ENCODE data around the gene C1QL1. TPM values are rescaled to one million over a fixed set of nuclear protein-coding genes. Genes with fewer than 3 reads are reported as not detected.

Gene C1QL1
- total RNA-seq, 1 donor from 2014 or later, result 0.45 TPM

DNA sequence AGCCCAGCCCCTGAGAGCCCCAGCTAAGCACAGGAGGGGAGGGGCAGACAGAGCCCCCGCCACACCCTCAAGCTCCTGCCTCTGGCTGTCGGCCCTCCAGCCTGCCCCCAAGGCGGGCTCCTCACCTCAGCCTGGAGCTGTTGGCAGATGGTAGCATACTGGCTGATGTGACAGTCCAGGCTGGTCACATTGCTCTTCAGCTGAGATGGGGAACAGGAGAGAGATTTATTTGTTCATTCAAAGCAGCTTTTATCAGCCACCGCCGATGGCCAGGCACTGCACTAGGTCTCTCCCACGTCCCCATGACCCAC is 35.4 kb downstream of the C1QL1 start:
- intact Hi-C loops (cut with micrococcal nuclease), result no loop called here

DNA sequence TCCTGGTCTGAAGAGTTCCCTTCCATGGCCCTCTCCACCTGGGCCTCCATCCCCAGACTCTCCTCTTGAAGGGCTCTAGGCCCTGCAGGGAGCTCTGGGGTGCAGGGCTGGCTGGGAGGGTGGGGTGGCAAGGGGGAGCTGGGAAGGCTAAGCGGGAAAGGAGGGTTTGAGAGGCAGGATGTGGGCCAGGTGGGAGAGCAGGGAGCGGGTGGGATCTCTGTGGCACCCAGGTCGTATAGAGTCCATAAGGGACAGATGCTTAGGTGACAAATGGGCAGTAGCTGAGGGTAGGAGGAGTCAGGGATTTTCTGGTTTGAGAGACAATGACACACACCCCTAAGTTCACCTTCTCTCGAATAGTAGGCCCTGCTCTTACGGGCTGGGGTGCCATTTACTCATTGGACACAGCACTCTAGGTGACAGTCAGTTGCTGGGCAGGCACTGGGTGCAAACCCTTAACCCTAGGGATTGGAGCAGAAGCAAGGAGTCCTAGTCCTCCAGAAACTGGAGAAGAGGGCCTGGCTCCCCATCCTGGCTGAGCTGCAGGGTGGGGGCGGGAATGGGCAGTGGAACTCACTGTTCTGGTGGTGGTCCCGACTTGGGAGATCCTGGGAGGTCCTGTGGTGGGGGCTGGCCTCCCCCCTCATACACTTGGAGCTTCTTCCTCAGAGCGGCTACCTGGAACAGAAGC is 35.9 kb downstream of the C1QL1 start:
- intact Hi-C loops (cut with micrococcal nuclease), result no loop called here

DNA sequence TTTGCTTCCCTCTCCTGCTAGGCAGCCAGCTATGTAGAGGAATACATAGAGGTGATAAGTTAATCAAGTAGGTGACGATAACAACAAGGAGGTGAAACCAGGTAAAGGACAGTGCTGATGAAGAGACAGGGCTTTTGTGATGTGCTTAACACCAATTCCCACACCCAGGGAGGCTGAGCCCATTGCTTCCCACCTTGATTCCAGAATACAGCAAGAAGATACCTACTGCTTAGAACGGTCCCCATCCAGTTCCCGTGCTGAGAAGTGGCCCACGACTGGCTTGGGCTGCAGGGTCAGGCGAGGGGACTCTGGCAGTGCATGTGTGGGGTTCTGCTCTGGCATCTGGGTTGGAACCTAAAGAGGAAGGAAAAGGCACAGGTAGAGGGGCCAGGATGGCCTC is 36.7 kb downstream of the C1QL1 start:
- intact Hi-C loops (cut with micrococcal nuclease), result no loop called here

DNA sequence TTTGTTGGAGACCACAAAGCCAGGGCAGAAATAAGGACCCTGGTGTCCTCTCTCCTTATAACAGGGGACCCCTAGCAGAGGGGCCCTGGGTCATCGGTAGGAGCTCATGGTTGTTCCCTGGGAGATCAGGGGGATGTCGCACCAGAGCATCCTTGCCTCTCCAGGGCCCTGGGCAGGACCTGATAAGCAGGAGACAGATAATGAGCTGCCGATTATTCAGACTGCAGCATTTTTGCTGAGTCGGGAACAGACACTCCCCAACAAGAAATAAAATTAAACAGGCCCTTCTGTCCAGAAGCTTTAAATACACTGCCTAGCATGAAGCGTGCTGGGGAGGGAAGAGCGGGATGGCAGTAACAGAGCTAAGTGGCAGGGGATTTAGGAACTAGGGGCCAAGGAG is 37.4 kb downstream of the C1QL1 start:
- intact Hi-C loops (cut with micrococcal nuclease), result no loop called here

DNA sequence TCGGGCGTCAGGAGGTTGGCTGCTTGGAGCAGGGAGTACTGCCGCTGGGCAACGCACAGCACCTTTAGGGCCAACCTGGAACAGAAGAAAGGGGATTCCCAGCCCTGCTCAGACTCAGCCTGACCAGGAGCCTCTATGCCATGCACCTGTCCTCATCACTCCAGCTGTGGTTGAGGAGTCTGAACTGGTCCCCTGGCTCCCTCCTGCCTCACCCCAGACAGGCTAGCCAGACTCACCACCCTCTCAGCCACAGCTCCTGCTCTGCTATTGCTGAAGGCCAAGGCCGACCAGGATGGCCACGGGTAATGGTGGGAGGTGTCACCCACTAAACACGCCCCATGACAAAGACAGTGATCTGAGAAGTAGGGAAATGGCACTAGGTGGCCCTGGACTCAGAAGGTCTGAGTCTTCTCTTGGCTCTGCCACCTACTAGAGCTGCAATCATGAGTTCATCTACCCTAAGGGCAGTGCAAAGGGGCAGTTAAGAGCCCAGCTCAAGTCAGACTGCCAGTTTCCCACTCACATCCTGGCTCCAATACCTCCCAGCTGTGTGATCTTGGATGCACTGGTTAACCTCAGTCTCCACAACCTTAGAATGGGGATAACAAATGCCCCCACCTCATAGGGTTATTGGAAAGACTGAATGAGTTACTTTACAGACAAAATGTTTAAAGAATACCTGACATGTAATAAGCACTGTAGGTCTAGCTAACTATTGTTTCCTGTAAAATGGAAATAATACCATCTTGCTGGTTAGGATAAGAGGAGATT is 39.0 kb downstream of the C1QL1 start:
- intact Hi-C loops (cut with micrococcal nuclease), result no loop called here

DNA sequence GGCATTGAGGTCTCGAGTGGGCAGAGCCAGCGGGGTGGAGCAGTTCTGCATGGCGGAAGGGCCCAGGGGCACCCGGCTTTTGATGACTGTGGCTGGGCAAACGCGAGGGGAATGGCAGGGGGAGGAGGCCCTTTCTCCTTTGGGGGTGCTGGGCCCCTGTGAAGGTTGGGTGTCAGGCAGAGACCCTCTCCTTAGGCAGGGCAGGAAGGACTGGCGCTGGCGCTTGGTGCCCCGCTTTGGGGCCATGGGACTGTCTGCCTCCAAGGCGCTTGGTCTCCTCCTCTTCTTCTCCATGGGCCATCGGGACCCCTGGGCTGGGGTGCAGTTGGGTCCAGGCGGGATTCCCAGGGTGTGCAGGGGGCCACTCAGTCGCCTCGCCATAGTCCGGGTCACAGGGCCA is 40.0 kb downstream of the C1QL1 start:
- intact Hi-C loops (cut with micrococcal nuclease), result no loop called here

DNA sequence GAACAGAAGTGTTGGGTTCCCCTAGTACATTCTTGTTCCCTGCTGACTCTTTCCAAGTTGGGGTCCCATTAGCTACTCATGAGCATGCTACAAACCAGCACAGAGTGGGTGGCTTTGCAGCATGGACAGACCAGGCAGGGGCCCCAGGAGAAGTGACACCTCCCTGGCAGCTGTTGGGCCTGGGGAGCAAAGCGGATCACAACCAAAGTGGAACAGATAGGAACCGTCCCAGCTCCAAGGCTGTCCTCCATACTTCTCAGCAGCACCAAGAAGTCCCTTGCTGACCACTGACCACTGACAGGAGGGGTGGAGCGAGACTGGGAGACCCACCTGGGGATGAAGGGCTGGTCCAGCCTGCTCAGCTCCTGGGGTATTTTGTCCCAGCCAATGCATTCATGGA is 40.4 kb downstream of the C1QL1 start:
- intact Hi-C loops (cut with micrococcal nuclease), result no loop called here

DNA sequence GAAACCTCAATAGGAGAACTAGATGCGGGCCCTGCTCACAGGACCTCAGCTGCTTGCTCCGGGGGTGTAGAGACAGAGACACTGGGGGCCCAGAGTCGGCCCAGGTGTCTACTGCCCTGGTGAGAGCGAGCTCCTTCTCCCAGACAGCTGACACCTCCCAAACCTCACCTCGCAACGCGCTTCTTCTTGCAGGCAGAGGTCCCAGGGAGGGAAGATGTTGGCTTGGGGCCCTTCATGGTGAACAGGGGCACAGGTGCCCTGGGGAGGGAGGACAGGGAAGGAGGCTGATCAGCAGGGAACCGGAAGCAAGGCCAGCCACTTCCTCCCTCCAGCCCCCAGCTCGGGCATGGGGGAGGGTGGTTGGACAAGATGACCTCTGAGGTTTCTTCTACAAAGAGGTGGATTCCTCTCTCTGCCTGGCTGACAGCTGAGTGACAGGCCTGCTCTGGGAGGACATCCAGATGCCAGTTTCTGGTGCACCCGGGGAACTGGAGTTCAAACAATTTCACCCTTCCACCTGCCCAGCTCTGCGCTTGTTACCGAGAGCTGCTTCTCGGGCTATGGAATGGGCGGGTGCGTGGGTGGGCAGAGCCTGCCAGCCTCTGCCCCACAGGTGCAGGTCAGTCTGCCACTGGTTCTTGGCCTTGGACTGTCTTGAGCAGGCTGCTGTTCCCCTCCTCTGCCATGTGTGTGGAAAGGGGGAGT is 41.1 kb downstream of the C1QL1 start:
- intact Hi-C loops (cut with micrococcal nuclease), result no loop called here

DNA sequence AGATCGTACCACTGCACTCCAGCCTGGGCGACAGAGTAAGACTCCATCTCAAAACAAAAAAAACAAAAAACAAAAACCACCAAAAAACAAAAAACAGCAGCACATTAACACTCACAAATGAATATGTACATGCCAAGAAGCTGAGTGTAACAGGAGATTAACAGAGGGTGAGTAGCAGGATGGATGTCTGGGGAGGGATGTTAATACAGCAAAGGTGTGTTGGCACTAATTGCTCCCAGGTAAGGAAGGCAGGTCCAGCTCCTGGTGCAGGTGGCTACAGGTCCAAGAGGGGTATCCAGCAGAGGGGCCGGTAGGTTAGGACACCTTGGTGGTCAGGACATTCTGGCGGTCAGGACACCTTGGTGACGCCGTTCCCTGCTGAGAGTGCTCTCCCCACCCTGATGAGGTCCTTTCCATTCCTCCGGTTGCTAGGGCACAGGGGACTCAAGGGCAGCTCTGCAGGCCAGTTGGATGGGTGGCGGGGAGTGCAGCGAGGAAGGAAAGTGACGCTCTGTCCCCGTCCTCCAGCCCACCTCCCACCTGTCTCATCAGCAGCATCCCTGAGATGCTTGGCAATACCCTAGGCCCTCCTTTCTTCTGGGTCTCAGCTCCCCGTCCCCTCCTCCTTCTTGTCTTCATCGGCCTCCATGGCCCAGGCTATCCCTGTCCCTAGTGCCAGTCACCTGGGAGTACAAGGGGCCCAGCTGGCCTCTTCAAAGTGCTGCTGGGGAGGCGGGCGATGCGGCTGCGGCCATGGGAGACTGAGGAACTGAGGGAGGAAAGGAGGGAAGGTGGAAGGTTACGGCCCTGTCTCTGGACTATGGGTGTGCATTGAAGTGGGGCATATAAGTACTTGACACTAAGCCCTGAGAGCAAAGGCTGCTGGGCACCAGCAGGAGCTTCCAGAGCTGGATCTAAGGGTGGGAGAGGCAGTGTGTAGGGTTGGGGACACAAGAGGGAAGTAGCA is 42.1 kb downstream of the C1QL1 start:
- intact Hi-C loops (cut with micrococcal nuclease), result no loop called here

DNA sequence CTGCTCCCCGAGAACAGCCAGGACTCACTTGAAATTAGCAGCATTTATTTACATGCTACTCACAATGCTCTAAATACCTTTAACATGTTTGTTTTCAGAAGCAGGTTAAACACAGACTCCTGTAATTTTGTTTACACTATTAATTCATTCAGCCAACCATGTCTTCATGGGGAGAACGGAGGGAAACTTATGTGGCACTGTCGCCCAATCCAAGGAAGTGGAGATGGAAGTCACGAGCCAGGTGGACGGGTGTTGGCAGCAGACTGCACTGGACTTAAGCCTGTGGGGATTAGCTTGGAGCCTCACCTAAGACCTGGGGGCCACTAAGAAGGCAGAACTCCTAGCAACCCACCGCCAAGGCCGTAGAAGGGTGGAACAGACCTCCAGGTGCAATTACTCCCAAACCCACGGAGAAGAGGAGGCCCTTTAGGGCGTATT is 44.0 kb downstream of the C1QL1 start:
- intact Hi-C loops (cut with micrococcal nuclease), result no loop called here

DNA sequence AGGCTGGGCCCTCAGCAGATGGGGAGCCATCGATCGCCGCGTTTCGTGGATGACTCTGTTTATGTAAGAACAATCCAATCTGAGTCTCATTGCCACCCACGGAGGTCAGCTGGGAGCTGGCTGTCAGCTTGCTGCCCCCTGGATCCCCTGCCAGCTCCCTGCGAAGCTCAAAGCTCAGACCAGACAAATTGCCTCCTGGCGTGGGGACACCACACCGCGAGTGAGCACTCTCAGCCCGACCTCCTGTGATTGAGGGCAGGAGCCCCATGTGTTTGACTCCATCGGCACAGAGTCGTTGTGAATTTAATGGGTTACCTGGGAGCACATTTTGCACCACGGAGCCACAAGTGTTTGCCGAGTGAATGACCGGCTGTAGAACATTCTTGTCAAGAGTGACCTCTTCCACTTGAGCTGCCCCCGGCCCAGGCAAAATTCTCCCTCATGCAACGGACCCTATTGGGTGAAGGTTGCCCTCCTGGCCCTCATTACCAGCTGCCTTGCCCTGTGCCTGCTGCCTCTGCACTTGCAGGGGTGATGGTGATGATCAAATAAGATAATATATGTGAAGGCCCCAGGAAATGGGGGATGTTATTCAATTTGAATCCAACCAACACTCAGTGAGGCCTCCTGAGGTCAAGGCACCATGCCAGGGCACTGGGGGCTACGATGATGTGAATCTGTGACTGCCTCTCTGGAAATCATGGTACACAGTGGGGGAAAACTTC is 45.2 kb downstream of the C1QL1 start:
- intact Hi-C loops (cut with micrococcal nuclease), result no loop called here

DNA sequence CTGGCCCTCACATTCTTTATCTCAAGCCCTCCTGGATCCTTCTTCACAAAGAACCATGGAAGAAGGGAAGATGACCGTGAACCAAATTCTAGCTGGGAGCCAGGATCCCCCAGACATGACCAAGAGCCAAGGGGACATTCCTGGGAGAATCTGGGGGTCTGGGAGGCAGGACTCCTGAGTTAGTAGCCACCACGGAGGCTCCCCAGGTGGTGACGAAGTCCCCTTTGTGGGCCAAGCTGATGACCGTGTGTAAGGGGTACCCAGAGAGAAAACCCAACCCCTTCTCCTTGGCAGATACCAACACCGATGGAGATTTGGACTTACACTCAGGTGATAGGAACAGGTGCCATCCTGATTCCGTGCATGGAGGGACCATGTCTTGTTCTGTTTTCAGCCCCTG is 46.0 kb downstream of the C1QL1 start:
- intact Hi-C loops (cut with micrococcal nuclease), result no loop called here

DNA sequence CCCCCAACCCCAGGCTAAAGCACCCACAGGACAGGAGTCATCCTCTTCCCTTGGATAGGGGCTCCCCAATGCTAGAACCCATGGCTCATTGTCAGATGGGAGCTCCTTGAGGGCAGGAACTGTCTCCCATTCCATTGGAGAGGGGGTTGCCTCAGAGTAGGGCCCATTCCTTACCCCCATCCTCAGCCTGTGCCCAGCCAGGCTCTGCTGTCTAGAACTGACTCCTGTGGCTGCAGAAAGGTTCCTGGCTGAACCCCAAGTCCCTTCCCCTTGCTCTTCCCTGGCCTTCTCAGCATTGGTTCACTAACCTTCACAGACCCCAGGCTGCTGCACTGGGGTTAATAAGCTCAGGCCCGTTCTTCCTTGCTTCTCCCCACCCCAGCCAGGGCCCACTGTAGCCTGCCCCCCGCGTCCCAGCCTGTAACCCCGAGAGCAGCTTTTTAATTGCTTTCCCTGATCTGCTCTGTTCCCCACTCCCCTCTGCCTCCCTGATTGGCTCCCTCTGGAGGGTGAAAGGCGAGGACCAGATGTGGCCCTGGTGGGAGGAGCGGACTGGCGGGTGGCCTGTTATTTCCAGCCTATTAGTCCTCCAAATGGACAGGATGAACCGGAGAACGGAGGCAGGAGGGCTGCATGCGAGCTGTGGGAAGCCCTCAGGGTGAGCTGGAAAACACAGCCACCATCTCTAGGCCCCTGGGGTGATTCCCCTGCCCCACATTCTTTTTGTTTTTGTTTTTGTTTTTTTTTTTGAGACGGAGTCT is 46.8 kb downstream of the C1QL1 start:
- intact Hi-C loops (cut with micrococcal nuclease), result no loop called here

DNA sequence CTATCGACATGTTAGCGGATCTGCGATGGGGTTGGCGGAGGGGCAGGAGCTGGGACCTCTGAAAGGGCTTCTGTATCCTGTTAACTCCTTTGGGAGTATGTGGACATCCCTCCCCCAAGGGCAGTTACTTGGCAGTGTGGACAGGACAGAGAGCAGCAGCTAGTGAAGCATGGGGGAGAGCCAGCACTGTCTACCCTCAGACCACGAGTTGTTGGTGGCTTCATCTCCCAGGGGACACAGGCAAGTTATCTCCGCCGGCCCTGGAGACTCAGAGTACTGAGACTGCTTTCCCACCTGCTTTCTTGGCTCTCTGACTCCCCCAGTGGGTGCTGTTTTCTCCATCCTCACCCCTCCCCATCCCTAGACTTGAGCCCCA is 47.5 kb downstream of the C1QL1 start:
- intact Hi-C loops (cut with micrococcal nuclease), result loop anchor here (1.0 kb wide), 1 partner anchor 102 kb away; no protein-coding TSS in a partner anchor

DNA sequence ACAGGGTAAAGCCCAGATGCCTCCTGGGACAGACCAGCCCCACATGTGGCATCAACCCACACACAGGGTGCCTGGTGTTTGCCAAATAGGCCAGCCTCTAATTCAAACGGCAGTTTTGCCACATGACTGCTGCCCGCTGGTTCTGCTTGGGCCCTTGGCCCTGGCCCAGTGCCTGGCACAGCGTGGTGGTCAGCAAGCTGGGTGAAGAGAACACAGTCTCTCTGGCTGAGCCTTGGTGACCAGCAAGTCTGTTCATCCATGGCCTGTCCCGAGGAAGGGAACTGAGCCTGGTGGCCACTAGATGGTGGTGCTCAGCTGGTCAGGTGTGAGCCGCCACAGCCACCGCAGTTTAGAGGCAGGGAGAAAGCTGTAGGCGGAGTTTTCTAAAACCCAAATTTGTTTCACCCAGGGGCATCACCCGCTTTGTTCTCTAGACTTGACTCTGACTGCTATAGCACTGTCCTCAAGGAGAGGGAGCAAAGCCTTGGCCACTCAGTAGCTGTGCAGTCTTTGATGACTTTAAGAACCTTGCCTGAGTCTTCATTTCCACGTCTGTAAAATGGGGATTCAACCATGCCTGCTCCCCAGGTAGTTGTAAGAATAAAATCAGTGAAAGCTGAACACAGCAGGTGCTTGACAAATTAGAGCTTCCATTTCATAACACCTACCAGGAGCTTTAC is 48.1 kb downstream of the C1QL1 start:
- intact Hi-C loops (cut with micrococcal nuclease), result loop anchor here (1.0 kb wide), 1 partner anchor 102 kb away; no protein-coding TSS in a partner anchor

DNA sequence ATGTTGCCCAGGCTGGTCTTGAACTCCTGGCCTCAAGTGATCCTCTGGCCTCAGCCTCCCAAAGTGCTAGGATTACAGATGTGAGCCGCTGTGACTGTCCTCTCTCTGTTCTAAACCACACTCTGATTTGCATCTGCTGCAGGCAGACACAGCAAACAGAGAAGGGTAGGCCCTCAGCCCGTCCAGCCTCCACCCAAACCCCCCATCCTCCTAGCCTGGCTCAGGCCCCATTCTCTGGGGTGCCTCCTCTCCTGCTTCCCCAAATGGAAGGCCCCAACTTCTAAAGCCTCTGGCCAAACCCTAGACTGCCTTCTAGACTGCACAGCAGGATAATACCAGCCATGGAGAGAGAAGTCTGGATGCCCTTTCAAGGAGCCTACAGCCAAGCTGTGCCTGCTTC is 48.7 kb downstream of the C1QL1 start:
- intact Hi-C loops (cut with micrococcal nuclease), result no loop called here

DNA sequence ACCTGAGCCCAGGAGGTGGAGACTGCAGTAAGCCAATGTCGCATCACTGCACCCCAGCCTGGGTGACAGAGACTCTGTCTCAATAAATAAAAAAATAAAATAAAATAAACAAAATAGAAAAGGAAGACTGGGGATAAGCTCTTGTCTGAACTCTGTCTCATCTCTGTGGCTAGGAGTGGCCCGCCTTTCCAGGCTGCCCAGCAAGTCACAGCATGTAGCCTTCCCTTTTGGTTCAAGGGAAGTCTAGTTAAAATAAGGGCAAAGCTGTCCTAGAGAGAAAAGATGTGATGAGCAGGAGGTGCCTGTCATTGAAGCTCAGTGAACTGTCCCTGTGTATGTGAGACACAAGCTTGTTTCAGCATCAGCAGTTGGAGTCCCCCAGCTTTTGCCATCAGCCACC is 50.1 kb downstream of the C1QL1 start:
- intact Hi-C loops (cut with micrococcal nuclease), result no loop called here

DNA sequence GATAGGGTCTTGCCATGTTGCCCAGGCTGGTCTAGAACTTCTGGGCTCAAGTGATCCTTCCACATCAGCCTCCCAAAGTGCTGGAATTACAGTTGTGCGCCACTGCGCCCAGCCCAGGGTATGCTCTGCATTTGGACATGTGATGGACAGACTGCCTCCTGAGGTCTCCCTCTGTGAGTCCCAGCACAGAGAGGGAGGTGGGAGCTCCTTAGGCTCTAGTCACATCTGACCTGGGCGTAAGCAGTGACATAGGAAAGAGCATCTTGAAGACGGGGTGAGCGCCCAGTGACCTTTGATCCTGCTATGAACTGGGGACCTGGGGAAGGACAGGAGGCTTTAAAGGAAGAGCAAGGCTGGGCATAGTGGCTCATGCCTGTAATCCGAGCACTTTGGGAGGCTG is 50.6 kb downstream of the C1QL1 start:
- intact Hi-C loops (cut with micrococcal nuclease), result no loop called here

DNA sequence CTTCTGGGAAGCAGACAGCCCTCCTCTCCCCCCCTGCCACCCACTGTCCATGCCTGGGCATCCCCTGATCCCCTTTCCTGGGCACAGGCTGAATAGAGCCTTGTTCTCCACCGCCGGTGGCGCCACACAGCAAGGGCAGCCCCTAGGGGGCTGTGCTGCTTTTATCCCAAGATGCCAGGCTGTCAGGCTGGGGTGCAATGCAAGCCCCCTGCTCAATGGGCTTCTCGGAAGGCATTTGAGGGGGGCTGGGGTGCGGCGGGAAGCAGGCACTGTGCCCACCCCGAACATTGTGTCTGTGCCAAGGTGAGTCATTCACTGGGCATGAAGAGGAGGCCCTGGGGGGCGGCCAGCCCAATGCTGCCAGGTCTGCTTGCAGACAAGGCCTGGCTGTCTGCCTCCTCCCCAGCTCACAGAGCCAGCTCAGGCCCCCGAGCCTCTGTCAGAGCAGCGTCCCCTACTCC is 51.3 kb downstream of the C1QL1 start:
- intact Hi-C loops (cut with micrococcal nuclease), result no loop called here

All from T-helper 2 cell treated with Interferon-gamma antibody and Interleukin-4, amounts not matched to agents 100 ng/mL and 5 ng/mL, for 36 hours (primary cell).